Nephron (organoid): ENCODE results near the gene THOC5.
A peak's percentile ranks its signal among the peaks of the same experiment; 100 is the strongest.
"Not testable (repeated sequence)": the region's sequence is repeated elsewhere in the genome, so short reads cannot be mapped to it uniquely, and the experiment has no call there.

ENCODE experiments used
- H3K27ac Mint-ChIP-seq, 3 experiments: 2 replicates each; pipeline ENCODE4 v1.8.0; 2020; ENCODE audit warnings: mixed read lengths in 3 of 3, mild to moderate bottlenecking in 2 of 3, moderate library complexity in 1 of 3
- H3K27me3 Mint-ChIP-seq: 2 replicates; pipeline ENCODE4 v1.8.0; 2021; ENCODE audit warnings: low read depth, mild to moderate bottlenecking, moderate library complexity, mixed read lengths
- H3K36me3 Mint-ChIP-seq: 2 replicates; pipeline ENCODE4 v1.8.0; 2020; ENCODE audit warnings: low read depth, mixed read lengths
- H3K4me1 Mint-ChIP-seq: 2 replicates; pipeline ENCODE4 v1.8.0; 2020; ENCODE audit warnings: mixed read lengths
- H3K4me3 Mint-ChIP-seq, 3 experiments: 2 replicates each; pipeline ENCODE4 v1.8.0; 2020; ENCODE audit warnings: mild to moderate bottlenecking in 3 of 3, mixed read lengths in 3 of 3, moderate library complexity in 2 of 3
- H3K9me3 Mint-ChIP-seq: 2 replicates; pipeline ENCODE4 v1.8.0; 2020; ENCODE audit warnings: mixed read lengths
- TF ChIP-seq, protein P1 (sequence below), 3 experiments: fragments of 200-600 bp; sonication (generic); IDR thresholded peaks; one replicate each; pipeline ENCODE4 v1.5.0; 2021; ENCODE audit warnings: antibody characterized with exemption in 3 of 3; ENCODE audit not compliant: unreplicated experiment in 3 of 3

Gene THOC5

DNA sequence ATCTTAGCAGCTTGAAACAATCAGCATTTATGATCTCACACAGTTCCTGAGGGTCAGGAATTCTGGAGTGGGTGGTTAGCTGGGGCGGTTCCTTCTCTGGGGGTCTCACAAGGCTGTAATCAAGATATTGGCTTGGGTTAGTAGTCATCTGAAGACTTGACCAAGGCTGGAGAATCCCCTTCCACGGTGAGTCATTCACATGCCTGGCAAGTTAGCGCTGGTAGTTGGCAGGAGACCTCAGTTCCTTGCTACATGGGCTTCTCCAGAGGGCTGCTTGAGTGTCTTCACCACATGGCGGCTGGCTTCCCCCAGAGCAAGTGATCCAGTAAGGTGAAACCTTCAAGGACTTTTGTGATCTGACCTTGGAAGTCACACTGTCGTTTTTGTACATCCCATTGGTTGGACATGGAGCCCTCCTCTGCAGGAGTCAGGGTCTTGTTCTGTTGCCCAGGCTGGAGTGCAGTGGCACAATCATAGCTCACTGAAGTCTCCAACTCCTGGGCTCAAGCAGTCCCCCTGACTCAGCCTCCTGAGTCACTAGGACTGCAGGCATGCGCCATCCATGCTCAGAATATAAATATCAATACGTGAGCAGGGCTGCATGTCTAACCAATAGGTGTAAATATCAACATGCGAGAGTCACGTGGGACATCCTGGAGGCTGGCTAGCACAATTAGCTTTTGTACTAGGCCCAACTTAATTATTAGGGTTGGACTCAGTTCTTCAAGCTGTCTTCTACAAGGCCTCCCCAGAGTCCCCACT, 34.6 kb upstream of the THOC5 start:
- no peaks in the 10 kb centered on the region for H3K4me1 Mint-ChIP-seq
- no peaks in the 10 kb centered on the region for H3K9me3 Mint-ChIP-seq
- TF ChIP-seq, protein P1, sequence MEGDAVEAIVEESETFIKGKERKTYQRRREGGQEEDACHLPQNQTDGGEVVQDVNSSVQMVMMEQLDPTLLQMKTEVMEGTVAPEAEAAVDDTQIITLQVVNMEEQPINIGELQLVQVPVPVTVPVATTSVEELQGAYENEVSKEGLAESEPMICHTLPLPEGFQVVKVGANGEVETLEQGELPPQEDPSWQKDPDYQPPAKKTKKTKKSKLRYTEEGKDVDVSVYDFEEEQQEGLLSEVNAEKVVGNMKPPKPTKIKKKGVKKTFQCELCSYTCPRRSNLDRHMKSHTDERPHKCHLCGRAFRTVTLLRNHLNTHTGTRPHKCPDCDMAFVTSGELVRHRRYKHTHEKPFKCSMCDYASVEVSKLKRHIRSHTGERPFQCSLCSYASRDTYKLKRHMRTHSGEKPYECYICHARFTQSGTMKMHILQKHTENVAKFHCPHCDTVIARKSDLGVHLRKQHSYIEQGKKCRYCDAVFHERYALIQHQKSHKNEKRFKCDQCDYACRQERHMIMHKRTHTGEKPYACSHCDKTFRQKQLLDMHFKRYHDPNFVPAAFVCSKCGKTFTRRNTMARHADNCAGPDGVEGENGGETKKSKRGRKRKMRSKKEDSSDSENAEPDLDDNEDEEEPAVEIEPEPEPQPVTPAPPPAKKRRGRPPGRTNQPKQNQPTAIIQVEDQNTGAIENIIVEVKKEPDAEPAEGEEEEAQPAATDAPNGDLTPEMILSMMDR (IDR thresholded peaks at IDR 0.05; ENCODE audit: unreplicated experiment in 3 of 3) = no peak

DNA sequence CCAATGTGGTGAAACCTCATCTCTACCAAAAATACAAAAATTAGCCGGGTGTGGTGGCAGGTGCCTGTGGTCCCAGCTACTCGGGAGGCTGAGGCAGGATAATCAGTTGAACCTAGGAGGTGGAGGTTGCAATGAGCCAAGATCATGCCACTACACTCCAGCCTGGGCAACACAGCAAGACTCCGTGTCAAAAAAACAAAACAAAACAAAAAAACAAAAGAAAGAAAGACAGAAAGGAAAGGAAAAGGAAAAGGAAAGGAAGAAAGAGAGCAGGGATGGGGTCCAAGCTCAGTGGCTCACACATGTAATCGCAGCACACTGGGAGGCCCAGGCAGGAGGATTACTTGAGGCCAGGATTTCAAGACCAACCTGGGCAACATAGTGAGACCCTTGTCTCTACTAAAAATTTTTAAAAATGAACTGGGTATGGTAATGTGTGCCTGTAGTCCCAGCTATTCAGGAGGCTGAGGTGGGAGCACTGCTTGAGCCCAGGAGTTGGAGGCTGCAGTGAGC, 32.7 kb upstream of the THOC5 start:
- H3K27me3 Mint-ChIP-seq, H3K9me3 Mint-ChIP-seq, H3K36me3 Mint-ChIP-seq, H3K4me1 Mint-ChIP-seq, H3K27ac Mint-ChIP-seq, H3K4me3 Mint-ChIP-seq: not testable (repeated sequence)

More for the DNA sequence above, 34.6 kb upstream of the THOC5 start:
- H3K36me3 Mint-ChIP-seq = no peaks in the 10 kb centered on the region
- H3K27me3 Mint-ChIP-seq = no peaks in the 10 kb centered on the region
- no peak overlapping the region for H3K27ac Mint-ChIP-seq
- H3K4me3 Mint-ChIP-seq = no peak overlapping the region

DNA sequence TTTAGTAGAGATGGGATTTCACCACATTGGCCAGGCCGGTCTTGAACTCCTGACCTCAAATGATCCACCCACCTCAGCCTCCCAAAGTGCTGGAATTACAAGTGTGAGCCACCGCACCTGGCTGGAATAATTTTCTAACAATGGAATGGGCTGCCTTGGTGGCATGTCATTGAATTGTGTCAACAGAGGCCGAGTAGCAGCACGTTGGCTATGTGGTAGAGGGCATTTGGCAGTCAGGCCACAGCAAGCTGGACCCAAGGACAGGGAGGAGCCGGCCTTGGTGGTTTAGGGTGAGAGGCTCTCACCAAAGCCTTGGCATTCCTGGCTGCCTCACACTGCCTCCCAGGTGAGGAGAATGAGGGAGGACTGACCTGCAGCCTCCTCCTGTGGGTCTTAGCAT, 31.4 kb upstream of the THOC5 start:
- Mint-ChIP-seq H3K27me3 (no peaks in the 10 kb centered on the region), H3K4me3 (no peak overlapping the region), H3K27ac (no peak overlapping the region), H3K4me1 (no peaks in the 10 kb centered on the region), H3K36me3 (peaks cover 1% of the 10 kb centered on the region), H3K9me3 (no peaks in the 10 kb centered on the region)
- TF ChIP-seq, protein P1 (IDR thresholded peaks at IDR 0.05; ENCODE audit: unreplicated experiment in 3 of 3) = no peak

DNA sequence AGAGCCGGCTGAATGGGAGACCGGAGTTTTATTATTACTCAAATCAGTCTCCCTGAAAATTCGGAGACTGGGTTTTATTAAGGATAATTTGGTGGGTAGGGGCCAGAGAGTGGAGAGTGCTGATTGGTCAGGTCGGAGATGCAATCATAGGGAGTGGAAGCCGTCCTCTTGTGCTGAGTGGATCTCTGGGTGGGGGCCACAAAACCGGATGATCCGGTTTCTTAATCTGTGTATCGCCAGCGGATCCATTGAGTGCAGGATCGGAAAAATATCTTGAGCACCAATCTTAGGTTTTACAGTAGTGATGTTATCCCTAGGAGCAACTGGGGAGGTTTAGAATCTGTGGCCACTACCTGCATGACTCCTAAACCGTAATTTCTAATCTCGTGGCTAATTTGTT, 28.2 kb upstream of the THOC5 start:
- H3K27me3 Mint-ChIP-seq = no peaks in the 10 kb centered on the region
- TF ChIP-seq, protein P1 (IDR thresholded peaks at IDR 0.05; ENCODE audit: unreplicated experiment in 3 of 3) = no peak
- no peaks in the 10 kb centered on the region for H3K4me1 Mint-ChIP-seq
- no peaks in the 10 kb centered on the region for H3K9me3 Mint-ChIP-seq
- H3K27ac Mint-ChIP-seq = peak overlapping the region; percentile 72 to 98 (median 89)
- H3K4me3 Mint-ChIP-seq = peak overlapping the region; percentile 93 to 97 (median 96)
- peaks cover 8% of the 10 kb centered on the region for H3K36me3 Mint-ChIP-seq

DNA sequence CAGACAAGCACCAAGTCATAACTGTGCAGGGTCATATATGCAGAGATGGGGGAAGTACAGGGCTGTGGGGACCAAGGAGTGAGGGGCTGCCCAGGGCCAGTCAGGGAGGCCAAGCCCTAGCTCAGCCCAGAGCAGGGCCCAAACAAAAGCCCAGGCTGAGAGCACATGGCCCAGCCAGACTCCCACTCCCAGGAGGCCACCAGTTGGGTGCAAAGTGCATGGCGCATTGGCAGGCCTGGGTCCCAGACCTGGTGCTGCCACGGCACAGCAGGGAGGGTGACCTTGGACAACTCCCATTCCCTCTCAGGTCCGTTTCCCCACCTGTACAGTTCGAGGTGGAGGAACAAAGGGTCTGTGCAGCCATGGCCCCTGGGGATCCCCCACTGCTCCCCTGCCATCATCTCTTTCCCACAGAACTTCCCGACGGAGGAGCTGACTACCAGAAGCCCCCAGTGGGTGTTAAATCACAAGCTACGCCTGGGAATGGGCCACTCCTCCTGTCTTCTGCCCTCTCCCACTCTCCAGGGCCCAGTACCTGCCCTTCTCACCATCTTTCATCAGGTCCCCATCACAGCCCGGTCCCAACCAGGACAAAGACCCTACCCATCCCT, 26.7 kb upstream of the THOC5 start:
- Mint-ChIP-seq H3K4me3 (peak overlapping the region; percentile 93 to 97 (median 96)), H3K4me1 (no peaks in the 10 kb centered on the region), H3K27ac (peak overlapping the region; percentile 89 to 98 (median 96)), H3K27me3 (no peaks in the 10 kb centered on the region), H3K36me3 (peaks cover 11% of the 10 kb centered on the region), H3K9me3 (no peaks in the 10 kb centered on the region)
- TF ChIP-seq, protein P1 (IDR thresholded peaks at IDR 0.05; ENCODE audit: unreplicated experiment in 3 of 3) = no peak

DNA sequence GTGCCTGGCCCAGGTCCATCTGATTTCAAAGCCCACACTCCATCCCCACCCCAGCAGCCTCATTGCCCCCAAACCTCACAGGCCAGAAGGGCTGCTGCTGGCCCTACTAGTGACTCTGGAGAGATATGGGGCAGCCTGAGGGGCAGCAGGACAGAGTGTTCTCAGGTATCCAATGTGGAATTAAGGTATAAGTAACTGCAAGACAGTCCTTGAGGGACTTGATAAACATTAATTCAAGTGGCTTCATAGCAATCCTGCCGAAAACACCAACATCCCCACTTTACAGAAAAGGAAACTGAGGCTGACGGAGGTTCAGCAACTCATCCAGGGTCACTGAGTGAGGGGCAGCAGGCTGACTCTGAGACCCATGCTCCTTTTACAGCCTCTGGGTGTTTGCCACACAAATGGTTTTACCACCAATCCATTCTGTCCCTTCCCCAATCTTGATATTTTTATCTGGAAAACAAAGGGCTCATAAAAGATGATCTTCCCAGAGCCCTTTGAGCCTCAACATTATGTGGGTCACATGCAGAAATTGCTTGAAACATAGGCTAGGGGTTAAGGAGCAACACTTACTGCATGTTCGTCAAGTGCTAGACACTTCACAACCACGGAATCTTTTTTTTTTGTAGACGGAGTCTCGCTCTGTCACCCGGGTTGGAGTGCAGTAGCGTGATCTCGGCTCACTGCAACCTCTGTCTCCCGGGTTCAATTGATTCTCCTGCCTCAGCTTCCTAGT, 25.1 kb upstream of the THOC5 start:
- TF ChIP-seq, protein P1 (IDR thresholded peaks at IDR 0.05; ENCODE audit: unreplicated experiment in 3 of 3) = no peak
- Mint-ChIP-seq H3K4me1 (no peaks in the 10 kb centered on the region), H3K27me3 (no peaks in the 10 kb centered on the region), H3K9me3 (no peaks in the 10 kb centered on the region), H3K27ac (no peak overlapping the region), H3K36me3 (peaks cover 14% of the 10 kb centered on the region), H3K4me3 (peak overlapping the region in 1 of 3 experiments; percentile 19)
